HG02840 (cell line): ENCODE results near the gene PIP.
"Not testable (repeated sequence)": the region's sequence is repeated elsewhere in the genome, so short reads cannot be mapped to it uniquely, and the experiment has no call there.

Source experiments
- ATAC-seq: cut with Tn5 transposase; IDR thresholded peaks from one replicate; pipeline ENCODE4 v1.9.1; 2021; ENCODE audit warnings: mild to moderate bottlenecking, moderate library complexity, moderate number of reproducible peaks; ENCODE audit not compliant: unreplicated experiment, low FRiP score

PIP gene, protein sequence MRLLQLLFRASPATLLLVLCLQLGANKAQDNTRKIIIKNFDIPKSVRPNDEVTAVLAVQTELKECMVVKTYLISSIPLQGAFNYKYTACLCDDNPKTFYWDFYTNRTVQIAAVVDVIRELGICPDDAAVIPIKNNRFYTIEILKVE

DNA sequence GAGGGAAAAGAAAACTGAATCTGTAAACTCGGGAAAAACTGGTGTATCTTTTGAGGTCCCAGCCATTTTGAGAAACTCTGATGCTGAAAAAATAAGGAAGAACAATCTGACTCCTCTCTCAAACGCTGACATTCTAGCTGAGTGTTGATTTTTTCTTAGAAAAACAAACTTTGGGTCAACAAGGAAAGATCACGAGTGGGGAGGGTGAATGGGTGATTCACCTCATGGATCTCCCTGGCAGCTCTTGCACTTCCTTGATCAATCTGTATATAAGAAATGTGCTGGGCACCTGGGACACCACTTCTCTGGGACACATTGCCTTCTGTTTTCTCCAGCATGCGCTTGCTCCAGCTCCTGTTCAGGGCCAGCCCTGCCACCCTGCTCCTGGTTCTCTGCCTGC, at the start of gene PIP:
TSS of gene PIP (plus strand) at position 297 of the 400 bp plus-strand sequence. CDS start at position 337, 40 bp downstream.
- ATAC-seq, result no peak

DNA sequence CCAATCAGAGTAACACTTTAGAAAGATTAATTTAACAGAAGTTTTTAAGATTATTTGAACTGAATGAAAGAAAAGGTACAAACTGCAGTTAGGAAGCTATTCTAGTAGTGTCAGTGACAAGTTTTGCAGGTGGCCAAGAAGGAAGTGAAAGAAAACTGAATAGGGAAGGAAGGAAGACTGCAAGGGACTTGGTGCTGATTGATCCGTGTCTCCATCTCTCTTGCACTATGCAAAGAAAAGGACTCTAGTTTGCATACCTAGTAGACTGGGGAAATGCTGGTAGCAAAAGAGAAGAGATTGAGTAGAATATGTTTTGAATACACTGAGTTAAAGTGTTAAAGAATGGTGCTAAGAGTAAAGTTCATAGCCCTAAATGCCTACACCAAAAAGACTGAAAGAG, 46.8 kb upstream of the PIP start:
- no peak for ATAC-seq

DNA sequence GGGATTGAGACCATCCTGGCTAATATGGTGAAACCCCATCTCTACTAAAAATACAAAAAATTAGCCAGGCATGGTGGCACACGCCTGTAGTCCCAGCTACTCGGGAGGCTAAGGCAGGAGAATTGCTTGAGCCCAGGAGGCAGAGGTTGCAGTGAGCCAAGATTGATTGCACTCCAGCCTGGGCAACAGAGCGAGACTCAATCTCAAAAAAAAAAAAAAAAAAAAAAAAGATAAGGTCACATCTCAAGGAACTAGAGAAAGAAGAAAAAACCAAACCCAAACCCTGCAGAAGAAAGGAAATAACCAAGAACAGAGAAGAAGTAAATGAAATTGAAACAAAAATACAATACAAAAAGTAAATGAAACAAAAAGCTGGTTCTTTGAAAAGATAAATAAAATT, 46.3 kb upstream of the PIP start:
- ATAC-seq, result not testable (repeated sequence)

DNA sequence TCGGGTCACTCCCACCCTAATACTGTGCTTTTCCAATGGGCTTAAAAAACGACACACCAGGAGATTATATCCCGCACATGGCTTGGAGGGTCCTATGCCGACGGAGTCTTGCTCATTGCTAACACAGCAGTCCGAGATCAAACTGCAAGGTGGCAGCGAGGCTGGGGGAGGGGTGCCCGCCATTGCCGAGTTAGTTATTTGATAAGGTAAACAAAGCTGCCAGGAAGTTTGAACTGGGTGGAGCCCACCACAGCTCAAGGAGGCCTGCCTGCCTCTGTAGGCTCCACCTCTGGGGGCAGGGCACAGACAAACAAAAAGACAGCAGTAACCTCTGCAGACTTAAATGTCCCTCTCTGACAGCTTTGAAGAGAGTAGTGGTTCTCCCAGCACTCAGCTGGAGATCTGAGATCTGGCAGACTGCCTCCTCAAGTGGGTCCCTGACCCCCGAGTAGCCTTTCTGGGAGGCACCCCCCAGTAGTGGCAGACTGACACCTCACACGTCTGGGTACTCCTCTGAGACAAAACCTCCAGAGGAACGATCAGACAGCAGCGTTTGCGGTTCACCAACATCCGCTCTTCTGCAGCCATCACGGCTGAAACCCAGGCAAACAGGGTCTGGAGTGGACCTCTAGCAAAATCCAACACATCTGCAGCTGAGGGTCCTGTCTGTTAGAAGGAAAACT, 43.2 kb upstream of the PIP start:
- not testable (repeated sequence) for ATAC-seq

DNA sequence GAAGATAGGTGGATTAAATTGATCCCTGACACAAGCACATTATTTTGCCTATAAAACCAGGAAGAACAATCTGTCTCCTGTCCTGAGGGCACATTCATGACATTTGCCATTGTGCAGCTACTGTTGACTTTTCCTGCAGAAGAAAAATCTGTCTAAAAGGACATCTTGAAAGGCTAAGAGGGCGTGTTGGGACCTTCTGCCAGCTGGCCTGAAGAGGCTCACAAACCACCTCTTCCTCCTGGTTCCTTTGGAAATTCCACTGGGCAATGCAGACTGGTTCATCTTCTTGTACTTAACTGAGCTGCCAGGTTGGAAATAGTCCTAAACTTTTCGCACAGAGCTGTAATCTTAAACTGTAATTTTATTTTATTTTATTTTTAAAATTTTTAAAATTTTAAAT, 35.7 kb upstream of the PIP start:
- ATAC-seq, result no peak

DNA sequence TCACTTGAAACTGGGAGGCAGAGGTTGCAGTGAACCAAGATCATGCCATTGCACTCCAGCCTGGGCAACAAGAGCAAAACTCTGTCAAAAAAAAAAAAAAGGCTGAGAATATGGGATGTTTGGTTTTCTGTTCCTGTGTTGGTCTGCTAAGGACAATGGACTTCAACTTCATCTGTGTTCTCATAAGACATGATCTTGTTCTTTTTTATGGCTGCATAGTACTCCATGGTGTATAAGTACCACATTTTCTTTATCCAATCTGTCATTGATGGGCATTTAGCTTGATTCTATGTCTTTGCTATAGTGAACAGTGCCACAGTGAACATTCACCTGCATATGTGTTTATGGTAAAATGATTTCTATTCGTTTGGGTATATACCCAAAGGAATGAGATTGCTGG, 32.3 kb upstream of the PIP start:
- not testable (repeated sequence) for ATAC-seq

DNA sequence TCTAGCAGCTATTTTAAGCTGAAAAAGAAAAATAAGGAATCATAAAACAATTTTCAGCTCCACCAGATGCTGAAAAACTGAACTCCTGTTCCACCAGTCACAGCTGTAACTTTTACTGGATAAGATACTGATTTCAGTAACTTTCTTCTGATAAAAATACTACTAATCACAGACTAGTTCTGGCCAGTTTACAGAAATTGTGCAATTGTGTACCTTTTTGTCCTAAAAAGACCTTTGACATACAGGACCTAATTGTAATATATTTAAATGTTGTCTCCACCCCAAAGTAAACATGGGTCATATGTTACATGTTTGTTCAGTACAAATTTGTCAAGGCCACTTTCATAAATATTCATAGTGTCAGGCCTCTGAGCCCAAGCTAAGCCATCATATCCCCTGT, 27.1 kb upstream of the PIP start:
- no peak for ATAC-seq

DNA sequence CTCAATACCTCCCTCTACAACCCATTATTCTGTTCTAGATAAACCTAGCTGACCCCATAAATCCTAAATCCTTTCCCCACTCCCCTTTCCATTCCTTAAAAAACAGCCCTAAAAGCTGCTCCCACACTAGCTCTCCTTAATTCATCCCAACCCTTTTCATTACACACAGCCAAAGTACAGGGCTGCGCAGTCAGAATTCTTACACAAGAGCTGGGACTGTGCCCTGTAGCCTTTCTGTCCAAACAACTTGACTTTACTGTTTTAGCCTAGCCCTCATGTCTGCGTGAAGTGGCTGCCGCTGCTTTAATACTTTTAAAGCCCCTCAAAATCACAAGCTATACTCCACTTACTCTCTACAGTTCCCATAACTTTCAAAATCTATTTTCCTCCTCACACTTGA, 23.9 kb upstream of the PIP start:
- ATAC-seq, result not testable (repeated sequence)

DNA sequence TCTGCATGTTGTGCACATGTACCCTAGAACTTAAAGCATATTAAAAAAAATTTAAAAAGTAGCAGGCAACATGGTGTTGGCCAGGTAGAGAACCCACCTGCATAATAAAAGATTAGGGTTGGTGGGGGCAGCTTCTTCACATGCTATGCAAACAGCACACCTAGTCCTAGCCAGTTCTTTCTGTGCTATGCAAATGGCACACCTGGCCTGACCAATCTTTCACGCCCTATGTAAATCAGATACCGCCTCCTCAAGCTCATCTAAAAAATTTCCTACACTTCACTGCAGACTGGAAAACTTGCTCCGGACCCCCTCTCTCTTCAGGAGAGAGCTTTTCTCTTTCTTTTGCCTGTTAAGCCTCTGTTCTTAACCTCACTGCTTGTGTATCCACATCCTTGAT, 14.5 kb upstream of the PIP start:
- no peak for ATAC-seq

DNA sequence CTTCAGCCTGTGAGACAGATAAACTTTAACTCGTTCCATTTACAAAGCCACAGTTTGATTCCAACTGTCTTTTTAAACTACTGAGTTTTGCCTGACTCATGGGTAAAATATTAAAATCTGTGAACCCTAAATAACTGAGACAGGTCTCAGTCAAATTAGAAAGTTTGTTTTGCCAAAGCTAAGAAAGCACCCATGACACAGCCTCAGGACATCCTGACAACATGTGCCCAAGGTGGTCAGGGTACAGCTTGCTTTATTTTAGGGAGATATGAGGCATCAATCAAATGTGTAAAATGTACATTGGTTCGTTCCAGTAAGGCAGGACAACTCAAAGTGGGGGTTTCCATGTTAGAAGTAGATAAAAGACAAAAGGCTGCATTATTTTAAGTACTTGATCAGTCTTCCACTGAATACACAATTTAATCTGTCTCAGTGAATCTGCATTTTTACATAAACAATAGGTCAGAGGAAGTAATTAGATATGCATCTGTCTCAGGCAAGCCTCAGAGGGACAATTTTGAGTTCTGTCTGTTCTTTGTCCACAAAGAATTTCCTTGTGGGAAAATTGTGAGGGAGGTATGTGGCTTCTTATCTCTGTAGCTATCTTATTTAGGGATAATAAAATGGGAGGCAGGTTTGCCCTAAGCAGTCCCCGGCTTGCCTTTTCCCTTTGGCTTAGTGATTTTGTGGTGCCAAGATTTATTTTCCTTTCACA, 11.0 kb upstream of the PIP start:
- no peak for ATAC-seq

DNA sequence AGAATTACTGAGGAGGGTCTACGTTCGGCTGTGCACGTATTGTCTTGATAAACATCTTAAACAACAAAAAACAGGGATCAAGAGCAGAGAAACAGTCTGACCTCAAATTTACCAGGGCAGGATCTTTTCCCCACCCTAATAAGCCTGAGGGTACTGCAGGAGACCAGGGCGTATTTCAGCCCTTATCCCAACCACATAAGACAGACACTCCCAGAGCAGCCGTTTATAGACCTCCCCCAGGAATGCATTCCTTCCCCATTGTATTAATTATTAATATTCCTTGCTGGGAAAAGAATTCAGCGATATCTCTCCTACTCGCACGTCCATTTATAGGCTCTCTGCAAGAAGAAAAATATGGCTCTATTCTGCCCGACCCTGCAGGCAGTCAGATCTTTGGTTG, 8.6 kb upstream of the PIP start:
- ATAC-seq, result not testable (repeated sequence)

DNA sequence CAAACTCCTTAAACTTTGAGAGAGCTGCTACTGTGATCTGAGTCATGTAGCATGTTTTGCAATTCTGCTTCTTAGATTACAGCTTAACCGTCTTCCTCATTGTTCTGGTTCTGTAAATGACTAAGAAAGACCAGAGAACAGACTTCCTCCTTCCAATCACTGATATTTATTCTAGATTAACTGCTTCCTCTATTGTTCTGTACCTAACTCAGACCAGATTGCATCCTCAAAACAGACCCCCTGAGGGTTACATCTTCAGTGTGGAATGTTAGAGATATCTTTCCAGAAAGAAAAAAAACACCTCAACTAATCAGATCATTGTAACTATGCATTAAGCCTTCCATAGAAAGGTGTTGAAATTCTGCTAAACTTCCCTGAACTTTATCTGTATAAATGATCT, 5.7 kb upstream of the PIP start:
- no peak for ATAC-seq

DNA sequence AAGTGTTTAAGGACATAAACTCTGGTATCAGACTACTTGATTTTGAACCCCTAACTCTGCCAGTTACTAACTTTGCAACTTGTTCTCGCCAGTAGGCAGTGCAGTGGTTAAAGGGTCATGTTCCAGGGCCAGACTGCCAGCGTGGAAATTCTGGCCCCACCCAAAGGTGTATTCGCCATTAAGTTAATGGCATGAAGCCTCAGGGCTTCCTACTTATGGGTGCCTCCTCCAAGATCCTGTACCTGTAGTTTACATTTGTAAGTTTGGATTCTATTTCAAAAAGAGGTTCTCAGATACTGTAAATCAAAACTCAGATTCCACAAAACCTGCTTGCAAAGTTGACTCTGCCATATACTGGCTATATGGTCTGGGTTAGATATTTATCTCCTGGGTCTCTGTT, 2.8 kb upstream of the PIP start:
- no peak for ATAC-seq

DNA sequence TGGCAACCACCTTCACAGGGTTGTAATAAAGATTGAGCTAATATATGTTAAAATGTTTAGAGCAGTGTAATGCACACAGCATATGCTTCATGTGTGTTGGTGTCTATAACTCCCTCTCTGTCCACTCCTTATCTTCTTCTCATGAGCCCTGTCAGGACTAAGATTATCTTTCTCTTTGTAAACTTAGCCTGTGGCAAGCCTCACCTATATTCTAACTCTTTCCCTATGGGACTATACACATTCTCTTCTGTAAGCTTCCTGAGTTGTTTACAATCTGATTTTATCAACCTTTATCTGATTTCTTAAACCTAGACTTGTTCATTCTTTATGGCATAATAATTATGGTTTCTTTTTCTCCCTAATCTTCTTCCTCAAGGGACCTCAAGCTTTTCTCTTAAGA, 2.4 kb upstream of the PIP start:
- no peak for ATAC-seq

DNA sequence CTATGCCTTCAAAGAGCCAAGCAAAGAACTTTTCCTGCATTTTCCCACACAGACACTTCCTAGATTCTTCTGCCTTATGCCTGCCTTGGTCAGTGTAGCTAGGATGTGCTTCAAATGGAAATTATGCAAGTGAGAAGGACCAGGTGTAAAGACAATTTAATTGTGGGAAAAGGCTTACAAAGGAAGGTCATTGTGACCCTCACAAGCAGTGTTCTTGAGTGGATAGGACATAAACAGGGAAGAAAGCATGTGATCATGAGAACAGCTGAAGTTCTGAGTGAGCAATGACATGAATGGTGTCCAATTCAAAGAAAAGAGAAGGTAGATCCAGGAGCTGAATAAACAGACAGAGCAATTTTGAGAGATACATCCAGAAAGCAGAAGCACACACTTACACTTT, 1.3 kb upstream of the PIP start:
- no peak for ATAC-seq

DNA sequence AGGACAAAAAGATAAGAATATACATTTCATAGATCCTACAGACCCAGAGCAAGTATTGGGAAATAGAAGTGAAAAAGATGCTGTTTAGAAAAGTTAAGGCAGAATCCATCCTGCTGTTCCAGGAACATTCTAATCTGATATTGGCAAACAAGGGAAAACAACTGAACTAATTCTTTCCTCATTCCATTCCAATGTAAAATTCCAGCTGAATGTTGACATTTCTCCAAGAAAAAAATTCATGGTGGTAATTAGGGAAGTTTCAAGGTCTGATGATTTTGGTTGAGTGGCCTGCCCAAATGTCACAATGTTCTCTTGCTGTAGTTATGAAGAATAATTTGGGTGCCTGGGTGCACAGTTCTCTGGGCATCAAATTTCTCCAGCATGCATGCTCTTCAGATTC, 15.2 kb downstream of the PIP start:
- no peak for ATAC-seq

DNA sequence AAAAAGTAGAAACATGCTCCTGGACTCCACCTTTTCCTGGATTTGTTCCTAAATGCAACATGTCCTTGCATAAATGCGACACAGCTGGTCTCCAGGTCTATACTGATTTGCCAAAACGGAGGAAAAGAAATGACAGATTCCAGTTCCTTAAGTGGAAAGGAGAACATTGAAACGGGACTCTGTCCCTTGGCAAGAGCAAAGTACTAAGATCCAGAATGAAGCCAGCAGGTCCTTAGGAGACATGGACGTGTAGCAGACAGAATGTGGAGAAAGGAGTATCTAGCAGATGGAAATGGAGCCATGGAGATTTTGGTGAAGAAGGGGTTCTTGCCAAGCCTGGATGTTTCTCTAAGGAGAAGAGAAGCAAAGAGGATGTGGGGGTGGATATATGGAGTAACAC, 16.2 kb downstream of the PIP start:
- no peak for ATAC-seq

DNA sequence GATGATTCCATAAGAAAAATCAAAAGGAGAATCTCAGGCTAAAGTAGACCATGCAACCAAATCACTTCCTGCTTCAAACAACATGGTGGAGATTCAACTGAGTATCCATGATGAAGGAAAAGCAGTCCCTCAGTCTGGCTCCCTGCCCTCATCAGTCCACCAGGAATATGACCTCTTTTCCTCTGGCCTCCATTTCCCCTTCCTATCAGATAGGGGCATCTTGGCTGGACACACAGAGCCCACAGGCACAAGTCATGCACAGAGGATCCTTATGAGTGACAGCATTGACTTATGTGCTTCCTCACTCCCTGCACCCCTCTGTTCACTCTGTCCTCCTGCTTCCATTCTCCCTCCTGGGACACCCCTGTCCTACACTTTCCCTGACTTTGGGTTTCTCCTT, 16.8 kb downstream of the PIP start:
- ATAC-seq, result no peak

DNA sequence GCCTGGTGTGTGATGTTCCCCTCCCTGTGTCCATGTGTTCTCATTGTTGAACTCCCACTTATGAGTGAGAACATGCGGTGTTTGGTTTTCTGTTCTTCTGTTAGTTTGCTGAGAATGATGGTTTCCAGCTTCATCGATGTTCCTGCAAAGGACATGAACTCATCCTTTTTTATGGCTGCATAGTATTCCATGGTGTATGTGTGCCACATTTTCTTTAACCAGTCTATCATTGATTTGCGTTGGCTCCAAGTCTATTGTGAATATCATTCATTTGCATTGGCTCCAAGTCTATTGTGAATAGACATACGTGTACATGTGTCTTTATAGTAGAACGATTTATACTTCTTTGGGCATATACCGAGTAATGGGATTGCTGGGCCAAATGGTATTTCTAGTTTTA, 18.8 kb downstream of the PIP start:
- not testable (repeated sequence) for ATAC-seq

DNA sequence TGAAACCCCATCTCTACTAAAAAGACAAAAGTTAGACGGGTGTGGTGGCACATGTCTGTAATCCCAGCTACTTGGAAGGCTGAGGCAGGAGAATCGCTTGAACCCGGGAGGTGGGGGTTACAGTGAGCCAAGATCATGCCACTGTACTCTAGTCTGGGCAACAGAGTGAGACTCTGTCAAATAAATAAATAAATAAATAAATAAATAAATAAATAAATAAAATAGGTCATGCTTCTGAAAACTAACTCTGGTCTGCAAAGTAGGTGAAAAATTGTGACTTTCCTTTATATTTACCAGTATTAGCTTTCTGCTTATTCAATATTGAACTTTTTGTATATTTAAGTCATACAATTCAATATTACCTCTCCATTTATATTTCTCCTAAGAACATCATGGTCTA, 26.7 kb downstream of the PIP start:
- not testable (repeated sequence) for ATAC-seq

DNA sequence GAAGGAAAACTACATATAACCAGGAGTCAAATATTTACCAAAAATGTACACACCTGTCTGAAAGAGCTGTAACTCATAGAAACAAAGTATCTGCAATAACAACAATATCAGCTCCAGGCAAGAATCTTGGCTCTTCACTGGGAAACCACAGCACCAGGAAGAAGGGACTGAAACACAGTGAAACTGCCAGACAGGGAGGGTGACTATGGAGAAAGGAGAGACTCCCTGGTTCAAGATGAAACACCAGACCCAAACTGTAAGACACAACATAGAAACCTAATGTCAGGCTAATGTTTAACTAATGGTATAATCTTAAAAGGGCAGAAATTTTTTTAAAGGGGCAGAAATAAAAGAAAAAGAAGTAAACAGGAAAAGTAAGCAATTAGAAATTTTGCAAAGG, 39.8 kb downstream of the PIP start:
- ATAC-seq, result no peak

DNA sequence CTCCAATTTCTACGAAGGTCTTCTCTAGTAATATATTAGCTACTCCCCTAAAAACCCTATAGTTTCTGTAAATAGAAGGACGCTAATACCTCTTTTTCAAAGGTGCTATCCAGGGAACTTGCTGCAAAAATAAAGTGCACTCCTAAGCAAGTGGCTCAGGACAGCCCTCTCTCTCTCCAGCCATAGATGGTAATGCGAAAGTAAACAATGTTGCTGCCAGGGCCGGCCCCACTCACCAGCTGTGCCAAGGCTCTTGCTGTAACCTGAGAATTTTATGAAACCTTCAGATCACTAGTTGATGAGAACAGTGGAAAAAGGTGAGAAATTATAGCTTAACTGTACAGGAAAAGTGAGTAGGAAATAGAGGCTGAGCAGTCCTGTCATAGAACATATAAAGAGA, 40.5 kb downstream of the PIP start:
- no peak for ATAC-seq
